ENCODE measurements around the gene QRFP.

Gene QRFP

DNA sequence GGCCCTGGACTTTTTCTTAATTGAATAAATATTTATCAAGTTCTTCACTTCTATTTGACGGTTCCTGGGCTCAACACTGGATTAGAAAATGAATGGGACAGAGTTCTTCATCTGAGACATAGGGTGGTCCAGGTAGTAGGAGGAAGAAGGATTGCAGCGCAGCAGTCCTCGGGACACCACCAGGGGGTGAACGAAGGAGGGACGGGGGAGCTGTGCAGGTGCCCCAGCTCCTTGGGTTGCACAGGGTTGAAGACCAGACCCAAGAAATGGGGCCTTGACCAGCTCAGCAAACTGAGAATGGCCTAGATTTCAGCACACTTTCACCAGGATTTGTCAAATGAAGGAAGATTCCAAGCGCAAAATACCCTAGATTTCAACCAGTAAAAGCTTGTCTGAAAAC lies 32.1 kb downstream of the QRFP start:
- no peak for DNase-seq (ENCODE audit: low read depth)
- H3K4me3 ChIP-seq (ENCODE audit: control insufficient read depth, low read depth, low read length): no peak overlapping the region
- TF ChIP-seq, protein P1, sequence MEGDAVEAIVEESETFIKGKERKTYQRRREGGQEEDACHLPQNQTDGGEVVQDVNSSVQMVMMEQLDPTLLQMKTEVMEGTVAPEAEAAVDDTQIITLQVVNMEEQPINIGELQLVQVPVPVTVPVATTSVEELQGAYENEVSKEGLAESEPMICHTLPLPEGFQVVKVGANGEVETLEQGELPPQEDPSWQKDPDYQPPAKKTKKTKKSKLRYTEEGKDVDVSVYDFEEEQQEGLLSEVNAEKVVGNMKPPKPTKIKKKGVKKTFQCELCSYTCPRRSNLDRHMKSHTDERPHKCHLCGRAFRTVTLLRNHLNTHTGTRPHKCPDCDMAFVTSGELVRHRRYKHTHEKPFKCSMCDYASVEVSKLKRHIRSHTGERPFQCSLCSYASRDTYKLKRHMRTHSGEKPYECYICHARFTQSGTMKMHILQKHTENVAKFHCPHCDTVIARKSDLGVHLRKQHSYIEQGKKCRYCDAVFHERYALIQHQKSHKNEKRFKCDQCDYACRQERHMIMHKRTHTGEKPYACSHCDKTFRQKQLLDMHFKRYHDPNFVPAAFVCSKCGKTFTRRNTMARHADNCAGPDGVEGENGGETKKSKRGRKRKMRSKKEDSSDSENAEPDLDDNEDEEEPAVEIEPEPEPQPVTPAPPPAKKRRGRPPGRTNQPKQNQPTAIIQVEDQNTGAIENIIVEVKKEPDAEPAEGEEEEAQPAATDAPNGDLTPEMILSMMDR (IDR thresholded peaks at IDR 0.05; ENCODE audit: control insufficient read depth, insufficient read depth, low read depth, low read length, missing control alignments): no peak

DNA sequence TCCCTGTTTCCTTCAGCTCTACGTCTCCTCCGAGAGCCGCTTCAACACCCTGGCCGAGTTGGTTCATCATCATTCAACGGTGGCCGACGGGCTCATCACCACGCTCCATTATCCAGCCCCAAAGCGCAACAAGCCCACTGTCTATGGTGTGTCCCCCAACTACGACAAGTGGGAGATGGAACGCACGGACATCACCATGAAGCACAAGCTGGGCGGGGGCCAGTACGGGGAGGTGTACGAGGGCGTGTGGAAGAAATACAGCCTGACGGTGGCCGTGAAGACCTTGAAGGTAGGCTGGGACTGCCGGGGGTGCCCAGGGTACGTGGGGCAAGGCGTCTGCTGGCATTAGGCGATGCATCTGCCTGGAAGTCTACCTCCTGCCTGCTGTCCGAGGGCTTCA lies 33.9 kb downstream of the QRFP start:
- no peak overlapping the region for H3K4me3 ChIP-seq (ENCODE audit: control insufficient read depth, low read depth, low read length)
- TF ChIP-seq, protein P1 (IDR thresholded peaks at IDR 0.05; ENCODE audit: control insufficient read depth, insufficient read depth, low read depth, low read length, missing control alignments): no peak
- no peak for DNase-seq (ENCODE audit: low read depth)

DNA sequence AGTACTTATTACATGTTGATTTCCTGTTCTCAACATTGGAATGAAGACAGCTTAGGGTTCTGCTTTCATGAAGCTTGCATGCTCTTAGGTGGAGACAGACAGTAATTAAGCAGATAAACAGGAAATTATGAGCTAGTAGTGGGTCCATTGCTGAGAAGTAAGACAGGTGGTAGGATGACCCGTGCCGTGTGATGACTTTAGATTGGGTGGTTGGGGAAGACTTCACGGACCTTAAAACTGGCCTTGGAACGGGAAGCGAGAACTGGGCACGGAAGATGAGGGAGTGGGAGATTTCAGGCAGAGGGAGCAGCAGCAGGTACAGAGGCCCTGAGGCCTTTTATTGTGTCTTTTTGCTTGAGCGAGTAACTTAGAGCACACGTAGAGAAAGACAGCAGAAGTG lies 34.4 kb downstream of the QRFP start:
- no peak overlapping the region for H3K4me3 ChIP-seq (ENCODE audit: control insufficient read depth, low read depth, low read length)
- no peak for DNase-seq (ENCODE audit: low read depth)
- TF ChIP-seq, protein P1 (IDR thresholded peaks at IDR 0.05; ENCODE audit: control insufficient read depth, insufficient read depth, low read depth, low read length, missing control alignments): no peak

DNA sequence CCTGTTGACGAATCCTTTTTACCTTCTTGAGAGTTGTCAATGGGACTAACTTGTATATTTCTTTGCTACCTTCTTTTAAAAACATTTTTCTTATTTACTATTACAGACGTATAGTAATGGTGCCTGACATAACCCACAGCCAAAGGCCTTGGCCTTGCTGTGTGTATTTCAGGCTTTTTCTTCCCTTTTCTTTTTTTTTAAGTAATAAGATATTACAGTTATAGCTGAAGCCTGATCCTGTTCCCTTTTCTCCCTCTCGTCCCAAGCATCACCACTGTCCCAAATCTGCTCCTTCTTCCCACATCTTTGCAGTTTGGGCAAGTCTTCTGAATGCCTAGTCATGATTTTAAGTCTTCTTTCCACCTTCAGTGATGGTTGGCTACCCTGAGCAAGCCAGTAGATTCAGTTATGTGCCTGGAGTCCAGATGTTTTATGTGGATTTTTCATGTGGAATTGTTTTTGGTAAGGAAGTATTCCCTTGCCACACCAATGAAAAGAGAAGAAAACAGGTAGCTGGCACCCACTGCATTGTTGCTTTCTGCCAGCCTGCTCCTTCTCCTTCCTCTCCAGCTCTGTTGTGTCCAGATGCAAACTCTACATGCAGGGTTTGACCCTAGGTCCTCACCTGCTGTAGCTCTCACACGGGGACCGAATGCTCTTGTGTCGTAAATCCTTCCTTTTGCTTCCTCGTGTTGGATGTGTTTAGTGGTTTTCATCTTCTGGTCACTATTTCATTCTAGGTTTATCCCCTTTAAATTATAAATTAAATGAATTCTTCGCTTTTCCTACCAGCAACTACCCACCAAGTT lies 35.0 kb downstream of the QRFP start:
- no peak for DNase-seq (ENCODE audit: low read depth)
- TF ChIP-seq, protein P1 (IDR thresholded peaks at IDR 0.05; ENCODE audit: control insufficient read depth, insufficient read depth, low read depth, low read length, missing control alignments): no peak
- no peak overlapping the region for H3K4me3 ChIP-seq (ENCODE audit: control insufficient read depth, low read depth, low read length)

DNA sequence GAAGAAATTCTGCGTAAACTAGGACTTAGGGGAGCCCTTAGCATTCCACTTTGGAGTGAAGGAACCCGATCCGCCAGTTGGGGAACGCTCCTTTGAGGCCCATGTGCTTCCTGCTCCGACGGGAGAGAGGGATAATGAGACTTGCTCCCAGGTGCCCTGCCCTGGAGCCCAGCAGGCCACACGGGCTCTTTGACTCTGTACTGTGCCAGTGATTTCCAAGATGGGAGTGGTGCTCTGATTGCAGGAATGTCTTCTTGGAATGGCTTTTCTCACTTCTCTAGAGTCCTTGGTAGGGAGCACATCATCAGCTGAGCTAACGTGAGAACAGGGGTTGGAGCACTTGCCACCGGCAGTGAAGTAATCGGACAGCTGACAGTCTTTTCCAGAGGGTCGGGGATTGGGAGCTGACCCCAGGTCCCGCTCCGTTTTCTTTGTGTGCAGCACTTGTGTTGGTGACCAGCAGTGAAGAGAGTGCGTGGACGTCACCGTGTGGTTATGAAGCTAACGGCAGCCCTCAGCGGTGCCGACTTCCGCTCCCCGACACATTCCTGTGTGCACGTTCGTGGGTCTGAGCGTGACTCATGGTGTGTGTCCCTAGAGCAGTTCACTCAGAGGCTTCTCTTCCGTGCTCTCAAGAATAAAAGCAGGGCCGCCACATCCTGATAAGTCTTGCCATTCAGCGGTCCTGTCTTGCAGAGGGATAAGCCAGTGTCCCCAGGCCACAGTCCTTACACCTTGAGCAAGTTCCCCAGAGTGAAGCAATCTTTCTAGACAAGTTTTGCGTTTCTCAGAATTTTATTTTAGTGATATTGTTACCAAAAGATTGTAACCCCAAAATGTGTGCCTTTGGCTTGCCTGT lies 35.9 kb downstream of the QRFP start:
- DNase-seq (ENCODE audit: low read depth): peak; percentile 92
- H3K4me3 ChIP-seq (ENCODE audit: control insufficient read depth, low read depth, low read length): no peak overlapping the region
- TF ChIP-seq, protein P1 (IDR thresholded peaks at IDR 0.05; ENCODE audit: control insufficient read depth, insufficient read depth, low read depth, low read length, missing control alignments): peak; percentile 60

DNA sequence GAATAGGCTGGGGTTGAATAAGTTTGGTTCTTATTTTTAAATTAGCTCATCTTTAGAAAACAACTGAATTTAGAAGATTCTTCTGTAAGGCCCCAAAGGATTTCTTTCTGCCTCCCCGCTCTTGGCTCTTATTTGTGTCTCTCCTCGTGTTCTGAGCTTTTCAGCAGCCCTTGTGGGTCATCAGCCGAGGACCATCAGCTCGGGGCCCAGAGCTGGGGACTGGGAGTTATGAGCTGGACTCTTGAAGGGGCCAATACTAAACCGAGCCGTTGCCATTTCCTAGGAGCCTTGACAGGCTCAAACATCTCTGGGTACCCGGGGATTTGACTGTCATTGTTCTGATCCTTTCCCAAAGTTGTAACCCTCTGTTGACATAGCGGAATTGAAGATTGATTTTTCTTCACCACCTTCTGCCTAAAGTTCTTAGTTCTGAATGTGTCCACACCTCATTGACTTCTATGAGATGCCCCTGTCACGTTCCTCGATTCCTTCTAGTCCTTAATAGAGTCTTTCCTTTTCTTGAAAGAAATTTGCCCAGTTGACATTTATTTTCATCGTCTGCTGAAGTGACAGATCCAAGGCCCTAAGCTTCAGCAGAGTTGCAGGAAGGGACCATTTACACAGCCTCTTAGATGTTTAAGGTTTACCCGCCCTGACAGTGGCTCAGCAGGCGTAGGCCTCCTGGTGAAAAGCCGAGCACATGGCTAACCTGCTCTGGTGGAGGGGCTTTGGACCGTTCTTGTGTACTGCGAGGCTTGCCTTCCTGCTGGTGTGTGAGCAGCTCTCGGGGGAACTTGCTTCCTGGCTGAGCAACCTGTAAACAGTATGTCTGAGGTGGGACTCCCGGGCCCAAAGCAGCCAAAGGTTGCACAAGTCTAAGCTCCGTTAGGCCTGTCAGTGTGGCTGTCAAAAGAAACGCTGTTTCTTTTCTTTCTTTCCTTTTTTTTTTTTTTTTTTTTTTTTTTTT lies 37.6 kb downstream of the QRFP start:
- no peak overlapping the region for H3K4me3 ChIP-seq (ENCODE audit: control insufficient read depth, low read depth, low read length)
- TF ChIP-seq, protein P1 (IDR thresholded peaks at IDR 0.05; ENCODE audit: control insufficient read depth, insufficient read depth, low read depth, low read length, missing control alignments): no peak
- DNase-seq (ENCODE audit: low read depth): no peak

All from AG09309 (cell line).